Occipital lobe (tissue), 2 donors: ENCODE results near the gene SGMS1. TPM values are rescaled to one million over a fixed set of nuclear protein-coding genes. Genes with fewer than 3 reads are reported as not detected.
"Not testable (repeated sequence)": the region's sequence is repeated elsewhere in the genome, so short reads cannot be mapped to it uniquely, and the experiment has no call there.

Experiments used
- DNase-seq: peaks from one replicate; lab custom pipeline; 2025; lab: John Stamatoyannopoulos, UW
- total RNA-seq: library from RNA; depleted of rRNA; stranded (reverse); fragments of >200 nt; gene quantifications from one replicate; pipeline ENCODE4 v1.2.3, GENCODE V29; 2014

SGMS1 gene
- total RNA-seq, 1 donor from 2014 or later = 46.5 TPM

DNA sequence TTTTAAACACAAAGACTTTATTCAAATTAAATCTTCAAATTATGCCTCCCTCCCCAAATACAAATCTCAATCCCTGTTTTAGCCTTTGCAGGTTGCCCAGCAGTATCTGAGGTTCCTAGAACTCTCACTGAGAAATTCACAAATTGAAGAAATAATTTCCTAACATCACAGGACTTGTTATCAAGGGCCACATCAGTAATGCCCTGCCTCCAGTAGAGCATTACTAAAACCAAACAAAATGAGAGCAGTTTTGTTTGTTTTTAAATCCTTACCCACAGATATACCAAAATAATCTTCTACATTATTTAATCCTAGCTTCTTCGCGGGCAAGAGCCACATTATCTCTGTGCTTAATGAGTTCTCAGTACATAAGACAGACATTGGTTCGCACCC, 152.2 kb downstream of the SGMS1 start:
- no peak for DNase-seq

DNA sequence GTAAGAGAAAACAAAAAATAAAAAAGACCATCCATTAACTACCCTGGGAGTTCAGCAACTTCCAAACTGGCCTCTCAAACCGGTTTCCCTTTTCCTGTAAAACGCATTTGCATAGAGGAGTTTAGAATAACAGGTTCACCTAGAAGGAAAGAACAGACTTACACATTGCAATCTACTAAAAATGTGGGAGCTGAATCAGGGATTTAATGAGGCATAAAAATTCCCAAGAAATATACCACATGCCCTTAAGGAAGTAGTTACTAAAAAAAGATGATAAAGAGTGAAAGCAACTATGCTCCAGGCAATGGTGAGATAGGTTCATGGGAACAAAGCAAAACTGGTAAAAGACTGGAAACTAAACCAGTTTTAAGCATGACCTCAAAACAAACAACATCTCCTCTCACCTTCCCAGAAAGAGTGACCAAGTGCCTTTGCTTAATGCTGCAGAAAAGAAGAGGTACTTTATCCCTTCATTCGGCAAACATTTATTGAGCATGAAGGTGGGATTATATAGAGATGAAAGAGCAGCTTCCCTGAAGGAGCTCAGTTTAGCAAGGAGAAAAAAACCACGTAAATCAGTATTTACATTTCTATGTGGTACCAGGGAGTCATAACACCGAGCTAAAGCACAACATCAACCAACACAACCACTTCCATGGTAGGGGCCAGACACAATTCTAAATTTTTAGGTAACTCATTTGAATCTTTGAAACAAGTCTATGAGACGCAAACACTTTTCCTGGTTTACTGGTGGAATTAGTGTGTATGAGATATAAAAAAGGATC, 152.8 kb downstream of the SGMS1 start:
- DNase-seq = no peak

DNA sequence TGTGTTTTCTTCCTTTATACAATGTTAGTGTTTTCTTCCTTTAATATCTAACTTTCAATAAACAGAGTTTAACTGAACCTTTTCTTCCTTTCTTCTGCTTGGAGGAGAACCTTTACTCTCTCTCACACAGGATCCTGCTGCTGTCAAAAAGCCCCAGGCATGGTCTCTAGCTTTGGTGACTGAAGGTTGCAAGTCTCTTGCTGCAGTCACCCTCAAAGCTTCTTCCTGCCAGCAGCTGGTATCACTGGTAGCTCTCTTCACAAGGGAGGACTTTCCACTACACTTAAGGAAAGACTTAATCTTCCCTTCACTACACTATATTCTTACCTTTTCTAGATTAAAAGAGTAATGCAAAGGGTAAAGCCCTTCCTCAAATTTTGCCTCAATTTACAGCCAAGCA, 153.4 kb downstream of the SGMS1 start:
- DNase-seq = no peak

DNA sequence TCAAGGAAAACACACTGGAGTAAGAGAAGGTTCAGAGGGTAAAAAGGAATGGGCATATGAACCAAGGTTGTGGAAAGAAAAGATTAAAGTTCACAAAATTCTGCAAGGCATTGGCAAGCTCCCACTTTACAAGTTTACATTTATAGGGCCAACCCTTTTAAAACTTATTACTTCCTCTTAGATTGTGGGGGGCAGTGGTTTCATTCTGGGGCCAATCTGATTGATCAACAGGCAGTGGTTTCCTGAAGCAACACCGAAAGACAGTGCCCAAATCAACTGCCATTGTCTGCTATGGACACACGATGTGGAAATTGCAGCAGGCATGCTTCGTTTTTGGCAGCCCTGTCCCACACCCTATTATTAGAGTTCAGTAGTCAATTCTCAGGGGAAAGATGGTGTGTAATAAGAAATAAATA, 154.0 kb downstream of the SGMS1 start:
- DNase-seq = no peak

DNA sequence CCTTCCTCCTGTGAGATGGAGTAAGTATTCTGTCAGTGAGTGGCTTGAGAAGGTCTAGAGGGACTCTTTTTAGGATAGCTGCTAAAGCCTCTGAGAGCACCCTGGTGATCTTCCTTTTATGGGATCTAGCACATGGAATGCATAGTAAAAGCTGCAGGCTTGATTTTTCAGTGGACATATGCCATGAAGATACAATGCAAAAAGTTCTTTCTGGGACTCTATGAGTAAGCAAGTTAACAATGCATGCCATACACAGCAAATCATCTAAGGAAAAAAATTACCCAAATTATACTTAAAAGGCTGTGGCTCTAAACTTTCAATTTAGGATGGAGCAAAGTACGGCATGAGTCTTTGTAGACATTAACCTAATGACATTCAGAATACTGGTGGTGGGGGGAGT, 154.5 kb downstream of the SGMS1 start:
- DNase-seq = no peak

DNA sequence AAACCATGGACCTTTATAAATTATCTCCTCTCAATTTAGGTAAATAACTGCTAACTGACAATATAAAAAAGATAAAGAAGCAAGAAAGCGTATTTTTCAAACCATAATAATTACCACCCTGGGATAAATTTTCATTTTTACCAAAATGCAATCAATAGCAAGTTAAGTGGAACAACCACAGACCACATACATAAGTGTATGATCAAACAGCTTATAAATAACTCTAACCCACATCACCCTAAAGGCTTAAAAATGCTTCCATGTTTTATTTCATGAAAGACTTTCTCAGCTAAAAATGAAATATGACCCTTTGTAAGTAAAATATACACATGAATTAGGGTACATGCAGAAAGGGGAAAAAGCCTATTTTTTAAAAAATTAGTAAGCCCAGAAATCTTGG, 156.5 kb downstream of the SGMS1 start:
- DNase-seq = no peak

DNA sequence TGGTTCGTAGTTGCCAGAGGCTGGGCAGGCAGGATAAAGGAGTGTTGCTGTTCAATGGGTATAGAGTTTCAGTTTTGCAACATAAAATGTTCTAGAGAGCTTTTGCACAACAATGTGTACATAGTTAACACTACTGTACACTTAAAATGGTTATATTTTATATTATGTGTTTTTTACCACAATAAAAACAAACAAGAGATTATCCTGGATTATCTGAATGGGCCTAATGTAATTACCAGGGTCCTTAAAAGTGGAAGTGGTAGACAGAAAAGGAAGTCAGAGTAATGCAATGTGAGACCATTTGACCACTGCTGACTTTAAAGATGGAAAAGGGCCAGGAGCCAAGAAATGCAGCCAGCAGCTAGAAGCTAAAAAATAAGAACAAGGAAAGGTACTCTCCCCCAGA, 159.7 kb downstream of the SGMS1 start:
- DNase-seq = no peak

DNA sequence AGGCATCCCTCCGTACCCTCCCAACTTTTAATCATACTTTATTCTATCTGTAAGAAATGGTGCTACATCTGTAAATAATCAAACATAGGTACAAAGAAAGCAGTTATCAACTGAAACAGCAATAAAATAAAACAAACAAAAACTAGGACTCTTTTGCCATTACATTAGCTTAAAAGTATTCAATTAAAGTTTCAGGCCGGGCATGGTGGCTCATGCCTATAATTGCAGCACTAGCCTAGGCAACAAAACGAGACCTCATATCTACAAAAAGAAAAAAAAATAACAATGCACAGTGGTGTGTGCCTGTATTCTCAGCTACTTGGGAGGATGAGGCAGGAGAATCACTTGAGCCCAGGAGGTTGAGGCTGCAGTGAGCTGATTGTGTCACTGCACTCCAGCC, 161.9 kb downstream of the SGMS1 start:
- DNase-seq = no peak

DNA sequence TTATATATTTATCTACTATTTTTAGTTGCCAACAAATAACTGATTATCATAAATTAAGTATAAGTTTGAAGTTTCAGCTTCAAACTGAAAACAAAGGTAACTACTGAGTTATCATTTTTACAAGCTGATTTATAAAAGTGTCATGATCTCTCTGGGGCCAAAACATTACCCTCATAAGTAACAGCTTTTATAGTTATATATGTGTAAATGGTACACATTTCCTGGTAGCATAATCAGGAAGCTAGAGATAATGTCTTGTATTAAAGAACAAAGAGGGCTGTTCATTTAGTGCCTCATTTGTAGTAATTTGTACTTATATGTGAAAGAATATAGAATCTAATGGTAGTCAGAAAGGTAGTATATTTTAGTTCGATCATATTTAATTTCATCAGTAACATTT, 162.6 kb downstream of the SGMS1 start:
- no peak for DNase-seq

DNA sequence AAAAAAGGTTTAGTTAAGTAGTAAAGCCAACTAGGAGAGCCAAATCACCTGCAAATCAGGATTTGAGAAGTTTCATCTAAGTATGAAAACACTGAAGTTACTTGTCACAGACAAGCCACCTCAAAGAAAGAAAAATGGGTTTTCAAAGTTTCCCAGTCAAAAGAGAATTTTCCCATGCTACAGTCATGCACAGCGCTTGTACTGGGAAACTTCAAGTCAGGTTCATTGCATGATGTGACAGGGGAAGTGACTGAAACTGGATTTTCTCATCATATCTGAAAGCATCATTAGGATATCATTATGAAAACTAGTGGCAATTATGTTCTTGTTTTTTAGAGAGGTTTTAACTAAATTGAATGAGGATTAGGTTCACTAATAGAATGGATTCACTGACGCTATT, 167.0 kb downstream of the SGMS1 start:
- DNase-seq = no peak

DNA sequence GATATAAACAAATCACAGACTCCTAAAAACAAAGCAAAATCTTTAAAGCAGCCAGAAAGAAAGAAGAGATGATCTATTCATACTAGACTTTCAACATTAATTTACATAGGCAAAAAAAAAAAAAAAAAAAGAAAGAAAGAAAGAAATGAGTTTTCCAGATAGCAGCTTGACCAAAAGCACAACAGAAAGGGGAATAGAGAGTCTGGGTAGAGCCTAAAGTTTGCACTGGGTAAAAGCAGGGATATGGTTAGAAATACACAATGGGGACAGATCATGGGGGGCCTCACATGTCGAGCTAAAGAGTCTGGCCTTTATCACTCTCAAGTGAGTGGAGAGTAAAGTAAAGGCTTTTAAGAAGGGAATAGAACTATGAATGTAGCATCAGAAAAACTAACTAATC, 169.8 kb downstream of the SGMS1 start:
- no peak for DNase-seq

DNA sequence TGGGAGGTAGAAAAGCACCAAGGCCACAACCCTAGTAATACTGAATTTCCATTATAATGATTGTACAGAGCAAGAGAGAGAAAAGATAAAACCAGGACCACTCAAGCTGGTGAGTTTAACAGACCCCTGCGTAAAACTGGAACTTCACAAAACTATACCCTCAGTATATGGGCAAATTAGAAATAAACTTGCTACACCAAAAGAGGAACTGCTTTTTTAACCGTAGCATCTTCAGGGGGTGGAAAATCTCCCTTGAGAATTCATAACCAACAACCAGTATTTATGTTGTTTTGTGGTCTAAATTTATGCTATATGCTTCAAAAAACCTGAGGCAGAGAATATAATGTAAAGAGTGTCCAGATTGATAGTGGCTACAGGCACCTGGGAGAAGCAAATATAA, 171.2 kb downstream of the SGMS1 start:
- DNase-seq = no peak

DNA sequence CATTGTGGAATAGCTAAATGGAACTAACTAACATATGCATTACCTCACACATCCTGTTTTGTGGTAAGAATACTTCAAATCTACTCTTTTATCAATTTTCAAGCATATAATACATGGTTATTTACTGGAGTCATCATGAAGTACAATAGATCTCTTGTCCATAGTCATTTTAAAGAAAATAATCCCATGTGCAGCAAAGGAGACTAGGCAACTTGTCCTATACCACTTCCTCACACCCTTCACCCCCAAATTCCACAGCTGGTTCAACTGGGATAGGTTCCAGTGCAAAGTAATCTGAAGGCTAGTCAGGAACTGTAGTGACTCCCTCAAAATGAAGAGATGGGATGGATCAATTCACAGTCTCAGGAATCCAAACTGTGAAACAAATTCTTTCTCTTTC, 176.1 kb downstream of the SGMS1 start:
- no peak for DNase-seq

DNA sequence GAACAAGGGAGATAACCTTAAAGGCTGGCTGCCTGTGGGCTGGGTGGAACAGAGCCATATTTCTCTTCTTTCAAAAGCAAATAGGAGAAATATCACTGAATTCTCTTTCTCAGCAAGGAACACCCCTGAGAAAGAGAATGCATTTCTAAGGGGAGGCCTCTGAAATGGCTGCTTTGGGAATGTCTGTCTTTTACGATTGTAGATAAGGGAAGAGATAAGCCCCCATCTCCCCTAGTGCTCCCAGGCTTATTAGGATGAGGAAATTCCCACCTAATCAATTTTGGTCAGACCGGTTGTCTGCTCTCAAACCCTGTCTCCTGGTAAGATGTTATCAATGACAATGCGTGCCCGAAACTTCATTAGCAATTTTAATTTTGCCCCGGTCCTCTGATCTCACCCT, 178.0 kb downstream of the SGMS1 start:
- not testable (repeated sequence) for DNase-seq

DNA sequence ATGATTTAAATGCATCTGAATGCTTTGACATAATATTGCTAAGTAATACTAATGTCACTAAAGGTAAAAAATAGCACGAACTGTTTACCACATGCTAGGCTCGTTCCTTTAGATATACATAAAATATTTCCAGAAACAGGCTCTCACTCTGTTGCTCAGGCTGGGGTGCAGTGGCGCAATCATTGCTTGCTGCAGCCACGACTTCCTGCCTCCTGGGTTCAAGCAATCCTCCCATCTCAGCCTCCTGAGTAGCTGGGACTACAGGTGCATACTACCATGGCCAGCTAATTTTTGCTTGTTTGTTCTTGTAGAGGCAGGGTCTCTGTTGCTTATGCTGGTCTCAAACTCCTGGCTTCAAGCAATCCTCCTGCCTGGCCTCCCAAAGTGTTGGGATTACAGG, 183.3 kb downstream of the SGMS1 start:
- DNase-seq = no peak

DNA sequence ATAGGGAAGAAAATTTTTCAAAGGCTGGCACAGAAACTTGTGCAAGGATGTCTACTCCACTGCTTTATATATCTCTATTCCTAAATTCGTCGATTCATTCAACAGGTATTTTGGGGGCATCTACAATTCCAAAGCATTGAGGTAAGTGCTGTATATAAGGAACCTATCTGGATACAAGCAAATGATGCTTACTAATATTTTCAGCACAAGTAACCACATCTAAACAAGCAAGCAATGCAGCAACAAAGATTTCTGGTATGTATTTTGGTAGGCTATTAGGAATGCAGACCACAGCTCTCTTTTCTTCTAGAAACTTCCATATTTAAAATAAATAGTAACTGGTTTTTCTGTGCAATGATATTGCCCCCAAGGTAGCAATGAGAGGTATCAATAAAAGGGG, 183.9 kb downstream of the SGMS1 start:
- DNase-seq = no peak

DNA sequence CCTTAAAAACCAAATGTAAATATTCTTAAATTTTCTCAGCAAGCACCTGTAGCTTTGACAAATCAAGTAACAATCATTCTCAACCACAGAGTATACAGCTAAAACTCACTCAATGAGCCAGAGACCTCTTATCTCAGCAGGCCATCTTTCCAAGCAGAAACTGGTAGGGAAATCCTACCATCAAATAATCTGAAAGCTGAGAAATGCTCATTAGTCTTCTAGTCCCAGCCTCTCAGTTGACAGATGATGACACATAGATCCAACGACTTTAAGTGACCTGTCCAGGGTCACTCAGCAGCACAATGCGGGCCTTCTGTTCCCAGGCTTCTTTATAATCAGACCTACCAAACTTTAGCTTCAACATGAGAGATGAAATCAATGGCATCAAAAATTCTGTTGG, 184.6 kb downstream of the SGMS1 start:
- no peak for DNase-seq

DNA sequence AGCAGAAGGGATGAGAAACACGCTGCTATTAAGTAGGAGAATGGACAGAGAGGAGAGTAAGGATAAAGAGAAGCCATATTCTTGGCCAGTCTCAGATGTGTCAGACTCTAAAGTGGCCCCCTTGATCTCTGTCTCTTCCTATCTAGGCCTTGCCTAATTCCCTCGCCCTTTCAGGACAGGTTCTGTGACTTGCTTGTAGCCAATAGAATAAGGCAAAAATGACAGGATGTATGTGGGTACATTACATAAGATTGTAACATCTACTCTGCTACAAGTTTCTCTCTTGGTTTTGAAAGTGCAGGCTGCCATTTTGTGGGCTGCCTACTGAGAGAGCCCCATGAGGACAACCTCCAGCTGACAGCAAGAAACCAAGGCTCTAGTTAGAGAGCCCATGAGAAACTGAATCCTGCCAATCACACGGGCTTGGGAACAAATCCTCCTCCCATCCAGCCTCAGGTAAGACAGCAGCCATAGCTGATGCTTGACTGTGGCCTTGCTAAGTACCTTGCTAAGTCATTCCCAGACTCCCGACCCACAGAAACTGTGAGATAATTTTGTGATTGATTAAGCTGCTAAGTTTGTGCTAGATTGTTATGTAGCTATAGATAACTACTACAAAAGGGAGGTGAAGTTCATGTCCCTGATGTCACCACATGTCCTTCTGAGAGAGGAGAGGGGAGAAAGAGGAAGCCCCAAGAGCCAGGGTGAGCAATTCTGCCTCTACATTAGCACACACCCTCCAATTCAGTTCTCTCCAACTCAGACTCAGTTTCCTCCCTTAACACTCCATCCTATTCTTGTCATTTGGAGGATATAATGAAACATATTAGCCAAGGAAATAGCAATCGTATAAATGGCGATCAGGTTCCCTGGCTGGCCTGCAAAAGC, 185.5 kb downstream of the SGMS1 start:
- DNase-seq = no peak

DNA sequence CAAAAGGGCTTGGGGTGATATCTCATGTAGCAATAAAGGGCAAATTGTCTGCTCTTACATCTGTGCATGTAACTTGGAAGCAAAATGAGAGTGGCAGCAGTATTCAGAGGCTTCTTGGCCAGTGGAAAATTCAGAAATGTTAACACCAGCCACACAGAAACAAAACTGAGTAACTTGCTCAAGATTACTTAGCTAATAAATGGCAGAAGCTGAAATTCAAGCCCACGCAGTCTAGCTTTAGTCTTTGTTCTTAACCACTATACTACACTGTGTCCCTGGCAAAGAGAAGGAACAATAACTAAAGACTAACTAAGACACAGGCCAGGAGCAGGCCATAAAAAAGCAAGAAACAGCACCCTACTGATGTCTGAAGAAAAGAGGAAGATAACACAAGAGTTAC, 186.5 kb downstream of the SGMS1 start:
- DNase-seq = no peak

DNA sequence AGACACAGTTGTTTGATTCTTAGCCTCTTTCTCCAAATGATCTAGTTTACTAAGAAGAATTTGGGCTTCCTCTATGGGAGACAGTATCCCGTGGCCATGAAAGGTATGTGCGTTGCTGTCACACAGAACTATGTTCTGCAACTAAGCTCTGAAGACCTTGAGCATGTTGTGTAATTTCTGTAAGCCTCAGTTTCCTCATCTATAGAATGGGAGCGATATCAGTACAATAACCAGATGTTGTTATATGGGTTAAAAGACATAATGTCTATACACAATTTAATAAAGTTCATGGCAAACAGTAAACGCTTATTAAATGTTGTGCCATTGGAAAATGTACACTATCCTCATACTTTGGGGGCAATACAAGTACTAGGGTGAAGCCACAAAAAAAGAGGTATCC, 187.0 kb downstream of the SGMS1 start:
- DNase-seq = no peak

DNA sequence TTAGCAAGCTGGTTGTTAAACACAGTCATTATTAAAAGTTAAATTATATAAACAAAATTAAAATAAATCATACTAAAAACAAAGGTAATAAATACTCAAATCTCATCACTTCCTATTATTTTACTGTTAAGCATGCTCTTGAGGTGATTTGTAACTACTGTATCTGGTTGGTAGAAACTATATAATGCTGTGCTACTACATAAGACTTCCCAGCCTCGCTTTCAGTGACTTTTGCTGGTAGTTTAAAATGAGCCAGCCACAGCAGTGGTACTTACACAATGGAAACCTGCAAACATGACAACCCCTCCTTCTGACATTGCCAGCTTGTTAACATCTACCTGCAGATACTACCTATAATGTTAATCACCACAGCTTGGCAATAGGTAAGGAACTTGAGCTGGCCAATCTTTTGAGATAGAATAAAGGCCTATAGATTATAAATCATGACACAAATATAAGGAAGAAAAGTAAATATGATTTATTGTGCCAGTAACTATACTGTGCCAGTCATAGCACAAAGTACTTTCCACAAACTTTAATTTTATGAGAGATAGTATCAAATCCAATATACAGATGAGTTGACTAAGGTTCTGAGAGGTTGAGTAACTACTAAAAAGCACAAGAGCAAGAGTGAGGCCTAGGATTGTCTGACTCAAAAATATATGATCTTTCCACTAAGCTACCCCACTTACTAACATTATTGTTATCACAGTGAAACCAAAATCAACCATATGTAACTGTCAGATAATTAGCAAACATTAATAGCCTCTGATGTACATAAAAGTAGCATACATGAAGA, 191.3 kb downstream of the SGMS1 start:
- no peak for DNase-seq

DNA sequence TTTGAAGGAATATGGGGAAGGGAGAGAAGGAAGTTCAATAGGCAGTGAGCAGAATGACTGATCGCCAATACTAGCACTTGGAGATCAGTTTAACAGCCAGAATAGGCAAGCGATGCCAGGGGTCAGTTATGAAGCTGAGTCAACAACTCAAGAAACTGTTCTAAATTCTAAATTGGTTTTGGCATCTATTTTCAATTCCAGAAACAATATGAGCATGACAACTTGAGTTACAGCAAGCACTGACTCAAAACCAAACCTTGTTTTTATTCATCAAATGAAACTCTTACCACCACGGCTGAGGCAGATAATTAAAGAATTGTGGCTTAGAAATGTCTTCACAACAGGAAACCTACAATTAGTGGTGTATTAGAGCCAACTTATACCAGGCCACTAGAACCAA, 192.0 kb downstream of the SGMS1 start:
- DNase-seq = no peak
